Stimulated activated CD4-positive, alpha-beta T cell treated with anti-CD3 and anti-CD28 coated beads, Interleukin-4, amount 100 ng/mL, for 4 hours (primary cell): ENCODE data around the gene UNC13A.

Source experiments
- DNase-seq, 2 experiments: peaks; one replicate each; pipeline ENCODE4 v3.0.0-alpha.2; 2020

UNC13A gene

GRCh38 chr19:17687857-17688784 is at the start of gene UNC13A:
Gene UNC13A, minus strand, starts transcription at chr19:17688354. Its CDS starts 155 bp downstream, at chr19:17688199.
- DNase-seq: peak in 1 of 2 experiments; percentile 48

- no peak for DNase-seq
Measured at GRCh38 chr19:17737690-17738153, 49.6 kb upstream of the UNC13A start.

GRCh38 chr19:17735410-17735809 is 47.3 kb upstream of the UNC13A start:
- no peak for DNase-seq

- no peak for DNase-seq
Measured at GRCh38 chr19:17734146-17734545, 46.0 kb upstream of the UNC13A start.

GRCh38 chr19:17733127-17733526 is 45.0 kb upstream of the UNC13A start:
- no peak for DNase-seq

GRCh38 chr19:17727843-17728242 is 39.7 kb upstream of the UNC13A start:
- DNase-seq: no peak

GRCh38 chr19:17726964-17727773 is 39.0 kb upstream of the UNC13A start:
- DNase-seq: no peak

GRCh38 chr19:17726136-17726741 is 38.1 kb upstream of the UNC13A start:
- no peak for DNase-seq

- no peak for DNase-seq
Measured at GRCh38 chr19:17725422-17726078, 37.4 kb upstream of the UNC13A start.

- DNase-seq: no peak
Measured at GRCh38 chr19:17724655-17725054, 36.5 kb upstream of the UNC13A start.

- no peak for DNase-seq
Measured at GRCh38 chr19:17722655-17723240, 34.6 kb upstream of the UNC13A start.

- no peak for DNase-seq
Measured at GRCh38 chr19:17721821-17722220, 33.7 kb upstream of the UNC13A start.

- no peak for DNase-seq
Measured at GRCh38 chr19:17721111-17721628, 33.0 kb upstream of the UNC13A start.

GRCh38 chr19:17720440-17720839 is 32.3 kb upstream of the UNC13A start:
- no peak for DNase-seq

- DNase-seq: peak; percentile 48 to 79
Measured at GRCh38 chr19:17719730-17720400, 31.7 kb upstream of the UNC13A start.

- DNase-seq: peak; percentile 54 to 73
Measured at GRCh38 chr19:17718947-17719711, 31.0 kb upstream of the UNC13A start, which contains the start of gene MAP1S. Gene MAP1S, plus strand, starts transcription at chr19:17719480. Its CDS starts 23 bp downstream, at chr19:17719503.

GRCh38 chr19:17718550-17718946 is 30.4 kb upstream of the UNC13A start:
- no peak for DNase-seq

- no peak for DNase-seq
Measured at GRCh38 chr19:17716309-17716929, 28.3 kb upstream of the UNC13A start.

- no peak for DNase-seq
Measured at GRCh38 chr19:17711851-17712250, 23.7 kb upstream of the UNC13A start.

GRCh38 chr19:17706750-17707181 is 18.6 kb upstream of the UNC13A start:
- no peak for DNase-seq
